GM13976 (cell line): ENCODE data around the gene TMPRSS2.

Experiments
- DNase-seq: peaks from one replicate; pipeline ENCODE4 v3.0.0; 2012; ENCODE audit warnings: low spot score
- in situ Hi-C: fragments of 300-500 bp; cut with MboI; formaldehyde crosslinking; loops from one replicate; pipeline ENCODE4 v1.12.0; 2022; ENCODE audit warnings: low sequenced_read_pairs, mixed read lengths, inconsistent platforms; ENCODE audit not compliant: unreplicated experiment
- TF ChIP-seq, protein P1 (sequence below): IDR thresholded peaks from 2 replicates; pipeline ENCODE4 v1.5.1; 2012; ENCODE audit warnings: borderline replicate concordance, mild to moderate bottlenecking; ENCODE audit not compliant: insufficient read depth; ENCODE audit errors: extremely low read depth, missing control alignments, control extremely low read depth

Gene TMPRSS2

DNA sequence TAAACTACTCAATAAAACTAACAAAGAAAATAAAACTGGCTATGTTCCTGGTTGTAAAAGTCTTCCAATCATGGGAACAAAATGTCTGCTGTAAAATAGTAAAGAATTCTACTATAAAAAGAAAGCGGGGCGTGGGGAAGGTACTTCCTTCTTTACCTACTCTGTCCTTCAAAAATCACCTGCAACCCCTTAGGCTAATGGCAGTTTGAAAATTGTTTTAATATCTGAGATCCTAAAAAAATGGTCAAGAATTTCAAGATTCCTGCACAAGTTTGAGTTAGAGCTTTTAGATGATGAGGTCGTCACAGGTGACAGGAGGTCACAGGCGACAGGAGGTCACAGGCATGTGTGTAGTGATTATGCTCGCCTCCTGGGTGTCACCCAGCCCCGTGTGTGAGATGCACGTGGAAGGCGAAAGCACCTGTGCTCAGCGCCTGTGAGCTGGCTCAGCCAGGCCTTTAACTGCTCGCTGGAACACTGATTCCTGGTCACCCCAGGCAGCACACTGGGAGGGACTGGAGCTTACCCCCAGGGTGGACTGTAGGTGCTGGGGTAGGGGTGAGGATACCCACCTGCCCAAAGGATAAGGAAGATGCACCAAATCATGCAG is 18.6 kb upstream of the TMPRSS2 start:
- in situ Hi-C loops = no loop called here
- TF ChIP-seq, protein P1, sequence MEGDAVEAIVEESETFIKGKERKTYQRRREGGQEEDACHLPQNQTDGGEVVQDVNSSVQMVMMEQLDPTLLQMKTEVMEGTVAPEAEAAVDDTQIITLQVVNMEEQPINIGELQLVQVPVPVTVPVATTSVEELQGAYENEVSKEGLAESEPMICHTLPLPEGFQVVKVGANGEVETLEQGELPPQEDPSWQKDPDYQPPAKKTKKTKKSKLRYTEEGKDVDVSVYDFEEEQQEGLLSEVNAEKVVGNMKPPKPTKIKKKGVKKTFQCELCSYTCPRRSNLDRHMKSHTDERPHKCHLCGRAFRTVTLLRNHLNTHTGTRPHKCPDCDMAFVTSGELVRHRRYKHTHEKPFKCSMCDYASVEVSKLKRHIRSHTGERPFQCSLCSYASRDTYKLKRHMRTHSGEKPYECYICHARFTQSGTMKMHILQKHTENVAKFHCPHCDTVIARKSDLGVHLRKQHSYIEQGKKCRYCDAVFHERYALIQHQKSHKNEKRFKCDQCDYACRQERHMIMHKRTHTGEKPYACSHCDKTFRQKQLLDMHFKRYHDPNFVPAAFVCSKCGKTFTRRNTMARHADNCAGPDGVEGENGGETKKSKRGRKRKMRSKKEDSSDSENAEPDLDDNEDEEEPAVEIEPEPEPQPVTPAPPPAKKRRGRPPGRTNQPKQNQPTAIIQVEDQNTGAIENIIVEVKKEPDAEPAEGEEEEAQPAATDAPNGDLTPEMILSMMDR = no peak
- no peak for DNase-seq

DNA sequence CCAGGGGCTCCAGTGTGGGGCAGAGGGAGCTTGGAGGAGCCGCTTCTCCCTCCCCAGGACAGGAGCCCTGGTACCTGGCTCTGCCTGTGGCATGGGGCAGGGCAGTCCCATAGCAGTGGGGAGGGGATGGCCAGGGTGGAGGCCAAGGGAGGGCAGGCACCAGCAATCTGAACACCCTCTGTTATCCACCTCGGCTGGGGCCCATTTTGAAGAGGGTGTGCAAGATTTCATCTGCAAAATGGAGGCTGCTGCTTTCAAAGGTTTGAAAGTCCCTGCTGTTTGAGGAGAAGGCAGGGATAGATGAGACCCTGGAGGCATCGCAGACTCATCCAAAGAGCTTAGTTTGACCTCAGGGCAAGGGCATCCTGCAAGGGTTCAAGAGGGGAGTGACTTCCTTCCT is 15.2 kb upstream of the TMPRSS2 start:
- in situ Hi-C loops = no loop called here
- TF ChIP-seq, protein P1 = no peak
- DNase-seq = peak; percentile 9

DNA sequence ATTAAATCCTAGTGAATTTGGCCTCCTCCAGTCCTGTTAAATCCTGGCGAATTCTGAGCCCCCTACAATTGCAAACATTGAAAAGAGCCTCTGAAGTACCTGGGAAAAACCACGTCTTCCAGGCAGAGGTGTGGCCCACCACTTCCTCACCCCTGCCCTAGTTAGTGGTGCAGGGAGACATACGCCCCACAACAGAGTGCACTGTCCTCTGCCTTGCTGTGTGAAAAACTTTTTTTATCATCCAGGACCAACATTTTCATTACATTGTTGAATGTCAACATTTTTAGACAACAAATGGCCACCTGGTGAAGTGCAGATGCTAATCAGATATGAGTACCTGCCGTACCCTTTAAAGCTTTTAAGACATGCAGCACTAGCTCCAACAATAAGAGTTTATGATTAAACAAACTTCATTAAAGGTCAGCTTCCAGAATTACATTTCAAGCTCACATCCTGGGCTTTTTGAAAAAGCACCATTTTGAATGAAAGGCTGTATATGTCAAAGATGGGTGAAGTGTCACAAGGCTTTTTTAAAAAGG is 13.6 kb upstream of the TMPRSS2 start:
- in situ Hi-C loops = no loop called here
- TF ChIP-seq, protein P1 = no peak
- DNase-seq = no peak

DNA sequence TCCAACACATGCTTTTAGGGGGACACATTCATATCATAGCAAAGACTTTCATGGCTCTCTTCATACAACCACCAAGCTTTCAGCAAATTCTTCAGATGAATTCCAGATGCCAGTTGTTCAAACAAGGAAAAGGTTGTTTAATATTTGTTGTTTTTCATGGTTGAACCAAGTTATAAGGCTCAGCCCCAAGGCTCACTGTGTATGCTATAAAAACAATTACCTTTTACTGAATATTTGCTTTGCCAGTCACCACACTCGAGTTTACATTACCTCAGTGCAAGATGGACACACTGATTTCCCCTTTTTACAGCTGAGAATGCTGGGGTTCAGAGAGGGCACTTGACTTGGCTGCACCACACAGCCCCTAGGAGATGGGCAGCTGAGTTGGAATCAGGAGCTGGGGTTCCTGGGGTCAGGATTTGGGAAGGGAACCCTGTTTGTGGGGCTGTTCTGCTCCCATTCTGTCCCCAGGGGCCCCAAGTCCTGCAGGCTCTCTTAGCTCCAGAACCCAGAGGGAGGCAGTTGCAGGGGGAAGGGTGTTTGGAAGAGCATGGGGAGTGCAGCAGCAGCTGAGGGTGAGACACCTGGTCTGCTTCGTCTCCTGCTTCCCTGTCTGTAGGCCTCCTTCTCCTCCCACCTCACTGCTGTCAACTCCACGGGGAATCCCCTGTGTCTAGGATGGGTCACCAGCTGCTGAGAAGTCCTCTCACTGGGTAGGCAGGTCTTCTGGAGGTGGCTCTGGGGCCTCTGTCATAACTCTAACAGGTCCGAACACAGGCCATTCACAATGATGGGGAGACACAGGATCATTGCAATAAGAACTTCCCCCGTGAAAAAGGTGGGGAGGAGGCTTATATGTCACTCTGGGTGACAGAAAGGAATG is 12.8 kb upstream of the TMPRSS2 start:
- TF ChIP-seq, protein P1 = no peak
- in situ Hi-C loops = no loop called here
- DNase-seq = peak; percentile 32

DNA sequence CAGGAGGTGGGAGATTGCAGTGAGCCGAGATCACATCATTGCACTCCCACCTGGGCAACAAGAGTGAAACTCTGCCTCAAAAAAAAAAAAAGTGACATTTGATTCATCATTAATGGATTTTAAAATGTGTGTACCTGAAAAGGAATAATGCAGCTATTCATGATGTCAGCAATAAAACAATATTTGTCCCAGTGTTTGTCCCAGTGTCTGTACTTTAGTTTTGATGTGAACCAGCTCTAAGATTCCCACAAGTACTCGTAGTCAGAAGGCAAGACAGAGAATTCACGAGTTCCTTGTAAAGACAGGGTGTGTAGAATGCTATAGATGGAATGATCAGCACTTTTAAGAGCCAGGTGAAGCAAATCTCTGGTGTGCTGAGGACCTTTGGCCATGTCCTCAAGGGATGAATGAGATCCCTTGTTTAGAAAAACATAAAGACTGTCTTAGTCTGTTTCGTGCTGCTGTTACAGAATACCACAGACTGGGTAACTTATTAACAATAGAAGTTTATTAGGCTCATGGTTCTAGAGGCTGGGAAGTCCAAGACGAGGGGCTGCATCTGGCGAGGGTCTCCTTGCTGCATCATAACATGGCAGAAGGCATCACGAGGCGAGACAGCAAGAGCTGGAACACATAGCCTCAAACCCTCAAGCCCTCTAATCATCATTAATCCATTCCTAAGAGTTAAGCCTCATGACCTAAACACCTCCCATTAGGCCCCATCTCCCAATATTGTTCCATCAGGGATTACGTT is 12.0 kb upstream of the TMPRSS2 start:
- in situ Hi-C loops = no loop called here
- no peak for DNase-seq
- TF ChIP-seq, protein P1 = no peak

DNA sequence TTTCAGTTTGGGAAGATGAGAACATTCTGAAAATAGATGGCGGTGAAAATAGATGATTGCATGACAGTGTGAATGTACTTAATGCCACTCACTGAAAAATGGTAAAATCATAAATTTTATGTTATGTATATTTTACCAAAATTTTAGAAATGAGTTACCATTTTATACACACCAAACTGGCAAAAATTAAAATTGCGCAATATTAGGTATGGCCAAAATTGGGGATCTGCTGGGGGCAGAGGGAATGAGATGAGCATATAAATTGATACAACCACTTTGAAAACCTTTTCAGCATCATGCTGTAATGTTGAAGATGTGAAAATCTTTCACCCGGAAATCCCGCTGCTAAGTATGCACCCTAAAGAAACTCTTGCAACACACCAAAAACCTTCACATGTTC is 10.8 kb upstream of the TMPRSS2 start:
- TF ChIP-seq, protein P1 = no peak
- in situ Hi-C loops = no loop called here
- DNase-seq = no peak
